Keratinocyte (primary cell): Measurements from ENCODE around the gene CNGA3. TPM values are rescaled to one million over a fixed set of nuclear protein-coding genes. Genes with fewer than 3 reads are reported as not detected.

Experiments used
- DNase-seq: peaks from one replicate; pipeline ENCODE4 v3.0.0-alpha.2; 2011; ENCODE audit warnings: low read depth, missing footprints, low spot score
- FAIRE-seq: peaks from 2 replicates; lab custom pipeline; 2011; peaks lifted over from hg19 to GRCh38; lab: Jason Lieb, UNC
- H2AFZ ChIP-seq: 2 replicates; pipeline ENCODE4 v1.6.0; 2012; ENCODE audit warnings: low read length, control low read depth, inconsistent platforms; ENCODE audit not compliant: control insufficient read depth
- H3K27ac ChIP-seq: 2 replicates; pipeline ENCODE4 v1.5.1; 2011; ENCODE audit warnings: low read length; ENCODE audit not compliant: control insufficient read depth, insufficient read depth
- H3K27me3 ChIP-seq: 3 replicates; pipeline ENCODE4 v1.6.0; 2011; ENCODE audit warnings: low read length; ENCODE audit not compliant: control insufficient read depth, insufficient read depth; ENCODE audit errors: extremely low read depth
- H3K36me3 ChIP-seq, 2 experiments: 2 replicates in 1 of 2; 3 replicates in 1 of 2; pipeline ENCODE4 v1.5.1; 2011; ENCODE audit warnings: low read length in 2 of 2, mild to moderate bottlenecking in 1 of 2; ENCODE audit not compliant: control insufficient read depth in 2 of 2, insufficient read depth in 2 of 2; ENCODE audit errors: extremely low read depth in 1 of 2
- H3K4me1 ChIP-seq: 3 replicates; pipeline ENCODE4 v1.5.1; 2011; ENCODE audit warnings: low read length; ENCODE audit not compliant: control insufficient read depth, insufficient read depth; ENCODE audit errors: extremely low read depth
- H3K4me2 ChIP-seq: 3 replicates; pipeline ENCODE4 v1.6.0; 2011; ENCODE audit warnings: low read depth, low read length; ENCODE audit not compliant: control insufficient read depth, insufficient read depth; ENCODE audit errors: extremely low read depth
- H3K4me3 ChIP-seq, 3 experiments: fragments of 200-600 bp in 1 of 3; sonication (generic) in 1 of 3; 2 replicates in 2 of 3; 3 replicates in 1 of 3; pipeline ENCODE4 v1.5.1; 2011 to 2016; ENCODE audit warnings: low read length in 3 of 3, mild to moderate bottlenecking in 3 of 3, control low read depth in 2 of 3, inconsistent platforms in 1 of 3, low read depth in 1 of 3, mixed read lengths in 1 of 3, mixed run types in 1 of 3, moderate library complexity in 1 of 3; ENCODE audit not compliant: control insufficient read depth in 2 of 3, insufficient read depth in 2 of 3; ENCODE audit errors: extremely low read depth in 1 of 3
- H3K79me2 ChIP-seq: 2 replicates; pipeline ENCODE4 v1.6.0; 2012; ENCODE audit warnings: low read length; ENCODE audit not compliant: control insufficient read depth, insufficient read depth
- H3K9ac ChIP-seq: 3 replicates; pipeline ENCODE4 v1.6.0; 2011; ENCODE audit warnings: low read length; ENCODE audit not compliant: control insufficient read depth, insufficient read depth; ENCODE audit errors: extremely low read depth
- H3K9me1 ChIP-seq: 3 replicates; pipeline ENCODE4 v1.6.0; 2011; ENCODE audit warnings: low read length; ENCODE audit not compliant: control insufficient read depth, insufficient read depth; ENCODE audit errors: extremely low read depth
- H3K9me3 ChIP-seq: 2 replicates; pipeline ENCODE4 v1.5.1; 2012; ENCODE audit warnings: low read depth, low read length; ENCODE audit not compliant: control insufficient read depth
- H4K20me1 ChIP-seq: 3 replicates; pipeline ENCODE4 v1.6.0; 2011; ENCODE audit warnings: low read length; ENCODE audit not compliant: control insufficient read depth, insufficient read depth; ENCODE audit errors: extremely low read depth
- EZH2 ChIP-seq: IDR thresholded peaks from one replicate; pipeline ENCODE4 v1.6.1; 2012; ENCODE audit warnings: inconsistent platforms, mild to moderate bottlenecking, low read length, moderate library complexity
- dilution Hi-C: fragments of 300-500 bp; cut with MboI; formaldehyde crosslinking; loops from one replicate; pipeline ENCODE4 v1.7.0; 2020; ENCODE audit warnings: low sequenced_read_pairs; ENCODE audit not compliant: extremely low pct_ligation_motif_present
- polyA plus RNA-seq, 5 experiments: library from polyadenylated mRNA; depleted of rRNA in 3 of 5; stranded (reverse) in 3 of 5; stranded (forward) in 1 of 5; unstranded in 1 of 5; fragments of >200 nt; gene quantifications; 1 replicate in 1 of 5; 2 replicates in 3 of 5; 3 replicates in 1 of 5; pipeline versions ENCODE4 v1.2.1 to v1.2.3, GENCODE V29; 2011 to 2012; ENCODE audit warnings: missing spikeins in 2 of 5, low read depth in 1 of 5, low replicate concordance in 1 of 5
- TF ChIP-seq, protein P1 (sequence below), 3 experiments: IDR thresholded peaks in 1 of 3; conservative IDR thresholded peaks in 1 of 3; optimal IDR thresholded peaks in 1 of 3; 2 replicates in 2 of 3; 3 replicates in 1 of 3; pipeline versions ENCODE3 to v1.5.1; 2011; ENCODE audit warnings: low read length in 3 of 3, mild to moderate bottlenecking in 3 of 3, moderate library complexity in 2 of 3, control low read depth in 1 of 3, inconsistent platforms in 1 of 3; ENCODE audit not compliant: insufficient read depth in 2 of 3; ENCODE audit errors: extremely low read depth in 1 of 3

Gene CNGA3
- polyA plus RNA-seq, 1 donor (not counting 4 experiments of a cell fraction or from before 2014, with no cell fraction given) = 0.01 TPM

DNA sequence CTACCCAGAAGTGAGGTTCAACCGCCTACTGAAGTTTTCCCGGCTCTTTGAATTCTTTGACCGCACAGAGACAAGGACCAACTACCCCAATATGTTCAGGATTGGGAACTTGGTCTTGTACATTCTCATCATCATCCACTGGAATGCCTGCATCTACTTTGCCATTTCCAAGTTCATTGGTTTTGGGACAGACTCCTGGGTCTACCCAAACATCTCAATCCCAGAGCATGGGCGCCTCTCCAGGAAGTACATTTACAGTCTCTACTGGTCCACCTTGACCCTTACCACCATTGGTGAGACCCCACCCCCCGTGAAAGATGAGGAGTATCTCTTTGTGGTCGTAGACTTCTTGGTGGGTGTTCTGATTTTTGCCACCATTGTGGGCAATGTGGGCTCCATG is 49.7 kb downstream of the CNGA3 start:
- DNase-seq (no peak), FAIRE-seq (no peak)
- TF ChIP-seq, protein P1, sequence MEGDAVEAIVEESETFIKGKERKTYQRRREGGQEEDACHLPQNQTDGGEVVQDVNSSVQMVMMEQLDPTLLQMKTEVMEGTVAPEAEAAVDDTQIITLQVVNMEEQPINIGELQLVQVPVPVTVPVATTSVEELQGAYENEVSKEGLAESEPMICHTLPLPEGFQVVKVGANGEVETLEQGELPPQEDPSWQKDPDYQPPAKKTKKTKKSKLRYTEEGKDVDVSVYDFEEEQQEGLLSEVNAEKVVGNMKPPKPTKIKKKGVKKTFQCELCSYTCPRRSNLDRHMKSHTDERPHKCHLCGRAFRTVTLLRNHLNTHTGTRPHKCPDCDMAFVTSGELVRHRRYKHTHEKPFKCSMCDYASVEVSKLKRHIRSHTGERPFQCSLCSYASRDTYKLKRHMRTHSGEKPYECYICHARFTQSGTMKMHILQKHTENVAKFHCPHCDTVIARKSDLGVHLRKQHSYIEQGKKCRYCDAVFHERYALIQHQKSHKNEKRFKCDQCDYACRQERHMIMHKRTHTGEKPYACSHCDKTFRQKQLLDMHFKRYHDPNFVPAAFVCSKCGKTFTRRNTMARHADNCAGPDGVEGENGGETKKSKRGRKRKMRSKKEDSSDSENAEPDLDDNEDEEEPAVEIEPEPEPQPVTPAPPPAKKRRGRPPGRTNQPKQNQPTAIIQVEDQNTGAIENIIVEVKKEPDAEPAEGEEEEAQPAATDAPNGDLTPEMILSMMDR (optimal IDR thresholded peaks at IDR 0.05 in 1 of 3, IDR thresholded peaks at IDR 0.05 in 1 of 3, conservative IDR thresholded peaks at IDR 0.05 in 1 of 3; ENCODE audit: extremely low read depth in 1 of 3, insufficient read depth in 2 of 3, low read length in 3 of 3) = no peak
- no peak for TF ChIP-seq EZH2
- H3K36me3 ChIP-seq = no peaks in the 10 kb centered on the region
- H3K27ac ChIP-seq = no peak overlapping the region
- H3K9me3 ChIP-seq = no peaks in the 10 kb centered on the region
- dilution Hi-C loops = no loop called here
- no peaks in the 10 kb centered on the region for H3K4me1 ChIP-seq
- H3K4me3 ChIP-seq = no peak overlapping the region
- H2AFZ ChIP-seq = no peak overlapping the region
- H3K4me2 ChIP-seq = no peak overlapping the region
- H3K79me2 ChIP-seq = no peaks in the 10 kb centered on the region
- H3K27me3 ChIP-seq = peaks cover 17% of the 10 kb centered on the region
- no peak overlapping the region for H3K9ac ChIP-seq
- no peaks in the 10 kb centered on the region for H3K9me1 ChIP-seq
- no peaks in the 10 kb centered on the region for H4K20me1 ChIP-seq

DNA sequence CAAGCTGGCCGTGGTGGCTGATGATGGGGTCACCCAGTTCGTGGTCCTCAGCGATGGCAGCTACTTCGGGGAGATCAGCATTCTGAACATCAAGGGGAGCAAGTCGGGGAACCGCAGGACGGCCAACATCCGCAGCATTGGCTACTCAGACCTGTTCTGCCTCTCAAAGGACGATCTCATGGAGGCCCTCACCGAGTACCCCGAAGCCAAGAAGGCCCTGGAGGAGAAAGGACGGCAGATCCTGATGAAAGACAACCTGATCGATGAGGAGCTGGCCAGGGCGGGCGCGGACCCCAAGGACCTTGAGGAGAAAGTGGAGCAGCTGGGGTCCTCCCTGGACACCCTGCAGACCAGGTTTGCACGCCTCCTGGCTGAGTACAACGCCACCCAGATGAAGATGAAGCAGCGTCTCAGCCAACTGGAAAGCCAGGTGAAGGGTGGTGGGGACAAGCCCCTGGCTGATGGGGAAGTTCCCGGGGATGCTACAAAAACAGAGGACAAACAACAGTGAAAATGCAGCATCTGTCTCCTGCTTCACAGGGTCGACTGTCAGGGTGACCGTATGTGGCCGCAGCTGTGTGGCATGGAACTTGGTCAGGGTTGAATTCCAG is 50.6 kb downstream of the CNGA3 start:
- Histone ChIP-seq H3K27ac (no peak overlapping the region), H3K9me1 (no peaks in the 10 kb centered on the region), H3K36me3 (no peaks in the 10 kb centered on the region), H3K4me2 (no peak overlapping the region), H3K27me3 (peaks cover 17% of the 10 kb centered on the region), H3K9ac (no peak overlapping the region), H3K79me2 (no peaks in the 10 kb centered on the region), H4K20me1 (no peaks in the 10 kb centered on the region), H2AFZ (no peak overlapping the region), H3K4me1 (no peaks in the 10 kb centered on the region), H3K4me3 (no peak overlapping the region), H3K9me3 (no peaks in the 10 kb centered on the region)
- dilution Hi-C loops = no loop called here
- no peak for TF ChIP-seq EZH2
- TF ChIP-seq, protein P1 (optimal IDR thresholded peaks at IDR 0.05 in 1 of 3, IDR thresholded peaks at IDR 0.05 in 1 of 3, conservative IDR thresholded peaks at IDR 0.05 in 1 of 3; ENCODE audit: extremely low read depth in 1 of 3, insufficient read depth in 2 of 3, low read length in 3 of 3) = no peak
- no peak for FAIRE-seq
- no peak for DNase-seq
